Suprapubic skin (tissue), 3 donors: Measurements from ENCODE around the gene FN3K.

Experiments used
- CTCF ChIP-seq, 2 donors: fragments of 200-600 bp in 1 of 2; fragments of 450-650 bp in 1 of 2; sonication (generic) in 1 of 2; IDR thresholded peaks; one replicate each; pipeline ENCODE4 v1.5.1; 2016 to 2019; ENCODE audit warnings: antibody characterized with exemption in 2 of 2, mild to moderate bottlenecking in 1 of 2, moderate library complexity in 1 of 2
- POLR2AphosphoS5 ChIP-seq, 3 donors: sonication (generic); formaldehyde crosslinking; IDR thresholded peaks; one replicate each; pipeline ENCODE4 v1.6.1; 2017; ENCODE audit warnings: antibody characterized with exemption in 3 of 3

GRCh38 chr17:82697808-82698064 is 37.7 kb upstream of the FN3K start:
- TF ChIP-seq CTCF (IDR thresholded peaks at IDR 0.05) = no peak
- TF ChIP-seq POLR2AphosphoS5 (IDR thresholded peaks at IDR 0.05) = no peak
